SK-N-MC (cell line): ENCODE results near the gene PLAGL2.

Experiments used
- EZH2 ChIP-seq: fragments of 200-600 bp; sonication (generic); IDR thresholded peaks from one replicate; pipeline ENCODE4 v1.6.1; 2017; ENCODE audit warnings: antibody characterized with exemption
- POLR2AphosphoS5 ChIP-seq: IDR thresholded peaks from 2 replicates; pipeline ENCODE4 v1.6.1; 2012; ENCODE audit warnings: mild to moderate bottlenecking, low read depth, low read length, borderline replicate concordance

- TF ChIP-seq POLR2AphosphoS5 (no peak), EZH2 (no peak)
Measured at GRCh38 chr20:32160341-32160740, 47.2 kb downstream of the PLAGL2 start.
